GM12891 (cell line): Measurements from ENCODE around the gene UNG.
"Not testable (repeated sequence)": the region's sequence is repeated elsewhere in the genome, so short reads cannot be mapped to it uniquely, and the experiment has no call there.

ENCODE experiments used
- DNase-seq: peaks from one replicate; pipeline ENCODE4 v3.0.0; 2011; ENCODE audit warnings: low spot score; ENCODE audit not compliant: insufficient read length
- FAIRE-seq: peaks from 2 replicates; lab custom pipeline; 2011; peaks lifted over from hg19 to GRCh38; lab: Jason Lieb, UNC
- PAX5 ChIP-seq: IDR thresholded peaks from 2 replicates; pipeline ENCODE4 v1.6.1; 2011; ENCODE audit warnings: low read length, moderate library complexity, mild to moderate bottlenecking; ENCODE audit not compliant: insufficient read depth, severe bottlenecking
- POLR2A ChIP-seq: IDR thresholded peaks from 2 replicates; pipeline ENCODE4 v1.6.1; 2011; ENCODE audit warnings: low read depth, low read length, control low read depth
- POLR2AphosphoS5 ChIP-seq: IDR thresholded peaks from 2 replicates; pipeline ENCODE4 v1.6.1; 2011; ENCODE audit warnings: low read depth, low read length, control low read depth
- POU2F2 ChIP-seq: IDR thresholded peaks from 2 replicates; pipeline ENCODE4 v1.6.1; 2011; ENCODE audit warnings: low read depth, mild to moderate bottlenecking, control low read depth, low read length, moderate library complexity
- SPI1 ChIP-seq: IDR thresholded peaks from 2 replicates; pipeline ENCODE4 v1.6.1; 2011; ENCODE audit warnings: low read depth, low read length, control low read depth
- TAF1 ChIP-seq: IDR thresholded peaks from 2 replicates; pipeline ENCODE4 v1.6.1; 2011; ENCODE audit warnings: low read depth, low read length, control low read depth

The UNG gene

GRCh38 chr12:109134186-109134917 lies 37.0 kb downstream of the UNG start:
- no peak for FAIRE-seq
- no peak for TF ChIP-seq POLR2AphosphoS5
- no peak for TF ChIP-seq POLR2A
- TF ChIP-seq SPI1: no peak
- no peak for TF ChIP-seq POU2F2
- TF ChIP-seq PAX5: no peak
- TF ChIP-seq TAF1: no peak
- no peak for DNase-seq

GRCh38 chr12:109137055-109137454 lies 39.7 kb downstream of the UNG start:
- TF ChIP-seq SPI1: no peak
- TF ChIP-seq PAX5: no peak
- TF ChIP-seq POLR2AphosphoS5: no peak
- no peak for TF ChIP-seq POU2F2
- no peak for TF ChIP-seq TAF1
- no peak for TF ChIP-seq POLR2A
- FAIRE-seq (no peak), DNase-seq (no peak)

DNA sequence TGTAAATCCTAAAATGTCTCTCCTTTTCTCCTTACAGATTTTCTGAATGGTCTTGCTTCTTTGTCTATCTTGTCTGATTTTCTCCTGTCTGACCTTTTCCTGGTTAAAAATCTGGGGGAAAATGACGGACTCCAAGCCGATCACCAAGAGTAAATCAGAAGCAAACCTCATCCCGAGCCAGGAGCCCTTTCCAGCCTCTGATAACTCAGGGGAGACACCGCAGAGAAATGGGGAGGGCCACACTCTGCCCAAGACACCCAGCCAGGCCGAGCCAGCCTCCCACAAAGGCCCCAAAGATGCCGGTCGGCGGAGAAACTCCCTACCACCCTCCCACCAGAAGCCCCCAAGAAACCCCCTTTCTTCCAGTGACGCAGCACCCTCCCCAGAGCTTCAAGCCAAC lies 42.0 kb downstream of the UNG start:
- TF ChIP-seq POLR2AphosphoS5 (no peak), SPI1 (no peak), POLR2A (no peak), PAX5 (no peak), POU2F2 (no peak), TAF1 (no peak)
- FAIRE-seq: no peak
- DNase-seq: no peak

DNA sequence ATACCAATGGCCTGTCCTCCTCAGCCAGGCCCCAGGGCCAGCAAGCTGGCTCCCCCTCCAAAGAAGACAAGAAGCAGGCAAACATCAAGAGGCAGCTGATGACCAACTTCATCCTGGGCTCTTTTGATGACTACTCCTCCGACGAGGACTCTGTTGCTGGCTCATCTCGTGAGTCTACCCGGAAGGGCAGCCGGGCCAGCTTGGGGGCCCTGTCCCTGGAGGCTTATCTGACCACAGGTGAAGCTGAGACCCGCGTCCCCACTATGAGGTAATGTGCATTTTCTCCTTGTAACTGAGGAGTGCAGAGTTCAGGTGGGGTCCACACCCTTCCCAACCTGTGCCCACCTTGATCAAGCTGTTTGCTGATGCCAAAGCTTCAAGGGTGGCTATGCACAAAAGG lies 42.4 kb downstream of the UNG start:
- FAIRE-seq (no peak), DNase-seq (no peak)
- no peak for TF ChIP-seq SPI1
- TF ChIP-seq POLR2A: no peak
- TF ChIP-seq TAF1: no peak
- TF ChIP-seq POU2F2: no peak
- no peak for TF ChIP-seq PAX5
- no peak for TF ChIP-seq POLR2AphosphoS5

DNA sequence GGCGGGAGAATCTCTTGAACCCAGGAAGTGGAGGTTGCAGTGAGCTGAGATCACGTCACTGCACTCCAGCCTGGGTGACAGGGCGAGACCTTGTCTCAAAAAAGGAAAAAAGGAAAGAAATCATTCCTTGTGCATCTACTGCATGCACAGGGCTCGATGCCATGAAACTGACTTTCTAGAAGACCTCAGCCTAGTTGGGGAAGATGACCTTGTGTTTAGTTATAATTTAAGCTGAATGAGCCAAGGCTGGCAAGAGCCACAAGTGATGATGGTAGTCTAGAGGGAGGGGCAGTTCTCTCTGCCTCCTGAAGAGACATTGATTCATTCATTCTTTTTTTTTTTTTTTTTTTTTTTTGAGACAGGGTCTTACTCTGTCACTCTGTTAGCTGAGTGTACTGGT lies 43.2 kb downstream of the UNG start:
- DNase-seq (no peak), FAIRE-seq (no peak)
- TF ChIP-seq POU2F2 (no peak), POLR2A (no peak)

- TF ChIP-seq PAX5 (no peak), SPI1 (no peak), POLR2A (no peak), POU2F2 (no peak), TAF1 (no peak)
- no peak for DNase-seq
These were observed 46.8 kb downstream of the UNG start for GRCh38 chr12:109144224-109144623.

DNA sequence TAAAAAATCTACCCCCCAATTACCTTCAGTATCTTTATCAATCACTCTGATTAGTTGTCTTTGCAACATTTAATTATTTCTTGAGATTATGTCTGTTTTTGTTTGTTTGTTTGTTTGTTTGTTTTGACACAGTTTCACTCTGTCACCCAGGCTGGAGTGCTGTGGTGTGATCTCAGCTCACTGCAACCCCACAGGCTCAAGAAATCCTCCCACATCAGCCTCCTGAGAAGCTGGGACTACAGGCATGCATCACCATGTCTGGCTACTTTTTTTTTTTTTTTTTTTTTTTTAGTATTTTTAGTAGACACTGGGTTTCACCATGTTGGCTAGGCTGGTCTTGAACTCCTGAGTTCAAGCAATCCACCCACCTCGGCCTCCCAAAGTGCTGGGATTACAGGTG lies 49.7 kb downstream of the UNG start:
- not testable (repeated sequence) for DNase-seq, FAIRE-seq

More at GRCh38 chr12:109144224-109144623, 46.8 kb downstream of the UNG start:
- no peak for FAIRE-seq

DNA sequence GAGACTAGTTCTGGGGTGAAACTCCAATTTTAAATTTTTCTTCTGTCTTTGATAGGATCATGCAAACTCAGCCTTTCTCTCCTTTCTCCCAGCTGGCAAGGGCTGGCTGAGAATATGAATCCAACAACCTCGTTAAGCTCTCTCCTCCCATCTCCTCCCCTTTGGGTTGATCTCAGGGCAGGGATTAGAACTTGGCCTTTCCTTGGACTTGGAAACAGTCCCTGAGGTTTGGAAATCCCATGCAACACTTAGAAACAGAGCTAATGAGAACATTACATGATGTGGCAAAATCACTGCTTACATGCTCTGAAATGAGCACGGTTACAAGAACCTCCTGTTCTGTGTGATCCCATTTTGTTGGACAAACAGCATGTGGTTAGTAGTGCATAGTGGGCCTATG lies 50.6 kb downstream of the UNG start:
- TF ChIP-seq POLR2AphosphoS5 (no peak), POU2F2 (no peak), POLR2A (no peak), SPI1 (no peak), PAX5 (no peak), TAF1 (no peak)
- FAIRE-seq: no peak

DNA sequence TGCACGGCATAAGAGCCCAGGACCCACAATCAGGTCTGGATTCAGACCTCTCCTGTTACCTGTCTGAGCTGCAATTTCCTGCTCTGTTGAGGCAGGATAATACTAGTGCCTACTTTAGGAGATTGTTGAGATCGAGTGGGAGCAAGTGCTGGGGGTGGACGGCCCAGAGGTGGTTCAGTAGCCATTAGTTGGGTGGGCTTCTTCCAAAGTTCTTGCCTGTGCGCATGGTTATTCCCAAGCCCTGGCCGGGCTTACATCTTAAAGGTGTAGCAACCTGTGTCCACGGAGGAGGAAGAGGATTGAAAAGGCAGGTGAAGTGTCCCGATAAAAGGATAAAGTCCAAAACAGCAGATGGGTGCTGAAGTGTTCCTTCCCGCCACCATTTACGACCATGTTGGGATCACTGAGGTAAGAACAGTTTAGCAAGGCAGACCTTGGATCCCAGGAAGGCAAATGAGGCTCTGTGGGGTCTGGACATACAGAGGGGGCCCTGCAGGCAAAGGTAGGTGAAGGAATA lies 52.8 kb downstream of the UNG start:
- no peak for DNase-seq
- TF ChIP-seq POLR2A (no peak), SPI1 (no peak), POU2F2 (no peak), TAF1 (no peak), PAX5 (no peak), POLR2AphosphoS5 (no peak)
- FAIRE-seq: no peak

More for the DNA sequence above, 50.6 kb downstream of the UNG start:
- DNase-seq: no peak

- TF ChIP-seq TAF1 (no peak), POLR2A (no peak), POLR2AphosphoS5 (no peak), PAX5 (no peak), POU2F2 (no peak), SPI1 (no peak)
- FAIRE-seq (no peak), DNase-seq (no peak)
These were observed 54.1 kb downstream of the UNG start for GRCh38 chr12:109151457-109151856.
